Right lobe of liver (tissue), 6 donors: ENCODE measurements around the gene RELL1. TPM values are rescaled to one million over a fixed set of nuclear protein-coding genes. Genes with fewer than 3 reads are reported as not detected.

Source experiments
- ATAC-seq, 4 donors: fragments of 200-7000 bp; cut with Tn5 transposase; one replicate each; pipeline ENCODE4 v1.9.1; 2020; ENCODE audit warnings: mild to moderate bottlenecking in 4 of 4, moderate library complexity in 4 of 4
- DNase-seq, 3 donors: peaks; one replicate each; pipeline ENCODE4 v3.0.0-alpha.2; 2020
- H3K27ac ChIP-seq, 3 donors: fragments of 200-600 bp; one replicate each; pipeline ENCODE4 v1.8.0; 2022
- H3K27me3 ChIP-seq, 2 donors: fragments of 200-600 bp; one replicate each; pipeline ENCODE4 v1.8.0; 2022
- H3K36me3 ChIP-seq, 4 donors: fragments of 200-600 bp; sonication (generic) in 1 of 4; one replicate each; pipeline versions ENCODE4 v1.5.1 to v1.8.0; 2017 to 2022; ENCODE audit warnings: control low read depth in 1 of 4
- H3K4me1 ChIP-seq, 4 donors: fragments of 200-600 bp; sonication (generic) in 1 of 4; one replicate each; pipeline versions ENCODE4 v1.5.1 to v1.8.0; 2017 to 2022; ENCODE audit warnings: control low read depth in 1 of 4
- H3K4me3 ChIP-seq, 3 donors: fragments of 200-600 bp; one replicate each; pipeline ENCODE4 v1.8.0; 2022
- H3K9me3 ChIP-seq, 4 donors: fragments of 200-600 bp; sonication (generic) in 1 of 4; one replicate each; pipeline versions ENCODE4 v1.5.1 to v1.8.0; 2017 to 2022; ENCODE audit warnings: control low read depth in 1 of 4
- POLR2A ChIP-seq: fragments of 450-650 bp; IDR thresholded peaks from one replicate; pipeline ENCODE4 v1.6.1; 2017; ENCODE audit warnings: antibody characterized with exemption, mild to moderate bottlenecking
- whole genome bisulfite sequencing: methylation state at CpG from one replicate; pipeline ENCODE4 v1.1.6; 2018; ENCODE audit warnings: low coverage, low lambda C conversion rate; ENCODE audit not compliant: insufficient coverage; ENCODE audit errors: missing lambda C conversion rate; 5-methylcytosine and 5-hydroxymethylcytosine counted together
- intact Hi-C, 2 donors: fragments of 100-400 bp; cut with DNase I; formaldehyde crosslinking; loops; one replicate each; pipeline versions ENCODE4 v1.11.2 to v1.14.1; 2022
- total RNA-seq, 6 experiments: library from RNA; depleted of rRNA in 2 of 6; stranded (reverse); fragments of >200 nt in 2 of 6; fragmentation: NEBNext Ultra II Directional in 3 of 6; extraction: Animal tissue kit (Norgen Biotek cat#: 25700) in 3 of 6; gene quantifications; one replicate each; pipeline versions ENCODE4 v1.1.0 to v1.2.4, GENCODE V29; 2016 to 2023
- TF ChIP-seq, protein P1 (sequence below), 4 donors: fragments of 200-600 bp in 3 of 4; fragments of 450-650 bp in 1 of 4; IDR thresholded peaks; one replicate each; pipeline versions ENCODE4 v1.5.1 to v1.8.0; 2016 to 2022; ENCODE audit warnings: antibody characterized with exemption in 4 of 4, mild to moderate bottlenecking in 2 of 4
- donor health status: DM: no; HTN: yes; CAD: no.
- donor health status: DM: no; HTN: no; CAD: no.
- donor health status: DM: no; HTN: no; CAD: no.
- donor health status: DM: no; HTN: yes; CAD: no.
- donor health status: DM: no; HTN: yes; CAD: no.

Gene RELL1
- total RNA-seq, 6 experiments from 2014 or later: 5.7 to 14.6 (median 7.8) TPM

DNA sequence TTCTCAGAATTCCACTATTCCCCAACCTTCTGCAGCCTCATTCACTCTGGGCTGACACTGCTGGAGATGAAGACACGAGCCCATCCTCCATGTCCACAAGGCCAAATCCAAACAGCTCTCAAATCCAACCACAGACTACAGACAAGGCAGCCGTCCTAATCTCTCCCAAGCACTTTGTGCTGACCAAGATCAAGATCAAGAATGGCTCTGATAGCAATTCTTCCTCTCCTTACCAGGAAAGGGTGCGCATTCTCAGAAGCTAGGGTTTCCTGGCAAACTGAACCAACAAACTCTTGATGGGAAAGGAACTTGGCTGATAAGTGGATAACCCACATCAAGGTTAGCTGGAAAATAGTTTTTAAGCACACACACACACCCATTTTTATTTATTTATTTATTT lies 26.5 kb downstream of the RELL1 start:
- H3K4me3 ChIP-seq: no peak overlapping the region
- H3K27ac ChIP-seq: no peak overlapping the region
- ATAC-seq (no peak), DNase-seq (no peak)
- 71% methylated on average over 3 of the region's 3 CpGs for WGBS
- TF ChIP-seq, protein P1, sequence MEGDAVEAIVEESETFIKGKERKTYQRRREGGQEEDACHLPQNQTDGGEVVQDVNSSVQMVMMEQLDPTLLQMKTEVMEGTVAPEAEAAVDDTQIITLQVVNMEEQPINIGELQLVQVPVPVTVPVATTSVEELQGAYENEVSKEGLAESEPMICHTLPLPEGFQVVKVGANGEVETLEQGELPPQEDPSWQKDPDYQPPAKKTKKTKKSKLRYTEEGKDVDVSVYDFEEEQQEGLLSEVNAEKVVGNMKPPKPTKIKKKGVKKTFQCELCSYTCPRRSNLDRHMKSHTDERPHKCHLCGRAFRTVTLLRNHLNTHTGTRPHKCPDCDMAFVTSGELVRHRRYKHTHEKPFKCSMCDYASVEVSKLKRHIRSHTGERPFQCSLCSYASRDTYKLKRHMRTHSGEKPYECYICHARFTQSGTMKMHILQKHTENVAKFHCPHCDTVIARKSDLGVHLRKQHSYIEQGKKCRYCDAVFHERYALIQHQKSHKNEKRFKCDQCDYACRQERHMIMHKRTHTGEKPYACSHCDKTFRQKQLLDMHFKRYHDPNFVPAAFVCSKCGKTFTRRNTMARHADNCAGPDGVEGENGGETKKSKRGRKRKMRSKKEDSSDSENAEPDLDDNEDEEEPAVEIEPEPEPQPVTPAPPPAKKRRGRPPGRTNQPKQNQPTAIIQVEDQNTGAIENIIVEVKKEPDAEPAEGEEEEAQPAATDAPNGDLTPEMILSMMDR (IDR thresholded peaks at IDR 0.05): no peak
- no peak for TF ChIP-seq POLR2A
- peaks cover 0 to 30% (median 4%) of the 10 kb centered on the region in 4 donors for H3K4me1 ChIP-seq
- H3K27me3 ChIP-seq: no peaks in the 10 kb centered on the region
- intact Hi-C loops: no loop called here
- H3K9me3 ChIP-seq: no peaks in the 10 kb centered on the region
- H3K36me3 ChIP-seq: no peaks in the 10 kb centered on the region

DNA sequence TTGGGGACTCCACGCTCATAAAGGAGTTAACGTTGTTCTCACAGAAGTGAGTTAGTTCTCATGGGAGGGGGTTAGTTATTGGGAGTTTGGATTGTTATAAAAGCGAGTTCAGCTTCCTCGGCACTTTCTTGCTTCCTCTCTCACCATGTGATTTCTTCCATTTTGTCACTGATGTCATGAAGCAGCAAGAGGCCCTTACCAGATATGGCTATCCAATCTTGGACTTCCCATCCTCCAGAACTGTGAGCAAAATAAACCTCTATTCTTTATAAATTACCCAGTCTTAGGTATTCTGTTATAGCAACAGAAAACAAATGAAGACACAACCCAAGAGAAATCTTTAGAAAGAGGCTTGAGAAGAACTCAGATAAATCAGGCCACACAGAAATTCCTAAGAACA lies 29.5 kb downstream of the RELL1 start:
- WGBS: 97% methylated on average over 4 of the region's 4 CpGs
- no peak for TF ChIP-seq POLR2A
- TF ChIP-seq, protein P1 (IDR thresholded peaks at IDR 0.05): no peak
- no peaks in the 10 kb centered on the region for H3K36me3 ChIP-seq
- H3K27me3 ChIP-seq: no peaks in the 10 kb centered on the region
- no peaks in the 10 kb centered on the region for H3K4me1 ChIP-seq
- H3K4me3 ChIP-seq: no peak overlapping the region
- H3K27ac ChIP-seq: no peak overlapping the region
- DNase-seq: no peak
- H3K9me3 ChIP-seq: no peaks in the 10 kb centered on the region
- intact Hi-C loops: no loop called here
- ATAC-seq: no peak

DNA sequence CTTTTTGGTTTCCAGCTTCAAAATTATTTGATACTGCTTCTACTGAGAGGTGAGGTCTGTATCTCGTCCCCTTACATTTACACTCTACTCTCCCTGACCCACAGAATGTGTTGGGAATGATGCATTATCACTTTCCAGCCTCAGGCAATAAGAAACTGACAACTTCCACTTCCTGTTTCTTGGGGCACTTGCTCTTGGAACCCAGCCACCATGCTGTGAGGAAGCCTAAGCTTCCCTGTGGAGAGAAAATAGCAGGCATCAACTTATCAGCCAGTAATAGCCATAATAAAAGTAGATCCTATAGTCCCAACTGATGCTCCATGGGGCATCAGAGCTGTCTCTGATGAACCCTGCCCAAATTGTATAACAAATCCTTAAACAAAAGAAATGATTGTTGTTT lies 32.6 kb downstream of the RELL1 start:
- TF ChIP-seq, protein P1 (IDR thresholded peaks at IDR 0.05): no peak
- no peak for TF ChIP-seq POLR2A
- H3K27ac ChIP-seq: no peak overlapping the region

DNA sequence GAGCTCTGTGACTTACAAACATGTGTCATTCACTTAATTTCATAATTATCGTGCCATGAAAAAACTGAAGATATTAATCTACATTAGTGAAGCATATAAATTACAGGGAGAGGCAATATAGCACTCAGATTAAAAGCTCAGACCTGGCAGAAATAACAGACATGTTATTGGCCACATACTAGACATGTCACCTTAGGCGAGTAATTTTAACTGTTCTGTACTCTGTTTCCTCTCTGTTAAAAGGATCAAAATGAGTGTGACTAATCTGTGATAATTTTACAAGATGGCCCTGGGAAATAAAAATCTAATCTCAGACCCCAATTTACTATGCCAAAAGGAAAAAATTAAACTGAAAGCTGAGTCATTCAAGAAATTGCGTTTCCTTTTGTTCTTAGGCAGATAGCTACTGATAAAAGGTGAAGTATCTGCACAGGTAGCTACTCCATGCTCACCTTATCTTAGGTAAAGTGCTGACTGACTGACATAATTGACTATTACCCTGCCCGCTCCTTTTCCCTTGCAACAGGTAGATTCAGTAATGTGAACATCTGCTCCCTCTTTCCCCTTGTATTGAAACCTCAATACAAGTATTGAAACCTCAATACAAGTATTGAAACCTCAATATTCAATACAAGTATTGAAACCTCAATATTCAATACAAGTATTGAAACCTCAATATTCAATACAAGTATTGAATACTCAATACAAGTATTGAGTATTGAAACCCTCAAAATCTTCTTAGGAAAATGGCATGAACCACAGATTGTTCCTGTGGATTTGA lies 33.2 kb downstream of the RELL1 start:
- intact Hi-C loops: no loop called here
- ATAC-seq: no peak
- DNase-seq: no peak
- no peak overlapping the region for H3K27ac ChIP-seq
- H3K36me3 ChIP-seq: no peaks in the 10 kb centered on the region
- TF ChIP-seq, protein P1 (IDR thresholded peaks at IDR 0.05): no peak
- no peak for TF ChIP-seq POLR2A
- no peaks in the 10 kb centered on the region for H3K9me3 ChIP-seq
- H3K4me3 ChIP-seq: no peak overlapping the region
- WGBS: 79% methylated on average over 4 of the region's 4 CpGs
- H3K4me1 ChIP-seq: peaks cover 0 to 15% (median 4%) of the 10 kb centered on the region in 4 donors
- H3K27me3 ChIP-seq: no peaks in the 10 kb centered on the region

More for the DNA sequence above, 32.6 kb downstream of the RELL1 start:
- intact Hi-C loops: no loop called here
- H3K36me3 ChIP-seq: no peaks in the 10 kb centered on the region
- WGBS: 100% methylated on average over 1 of the region's 1 CpG
- no peak overlapping the region for H3K4me3 ChIP-seq
- no peaks in the 10 kb centered on the region for H3K27me3 ChIP-seq
- H3K4me1 ChIP-seq: peaks cover 0 to 9% (median 2%) of the 10 kb centered on the region in 4 donors
- no peaks in the 10 kb centered on the region for H3K9me3 ChIP-seq
- no peak for ATAC-seq
- no peak for DNase-seq
